ENCODE results near the gene ENAH.

DNA sequence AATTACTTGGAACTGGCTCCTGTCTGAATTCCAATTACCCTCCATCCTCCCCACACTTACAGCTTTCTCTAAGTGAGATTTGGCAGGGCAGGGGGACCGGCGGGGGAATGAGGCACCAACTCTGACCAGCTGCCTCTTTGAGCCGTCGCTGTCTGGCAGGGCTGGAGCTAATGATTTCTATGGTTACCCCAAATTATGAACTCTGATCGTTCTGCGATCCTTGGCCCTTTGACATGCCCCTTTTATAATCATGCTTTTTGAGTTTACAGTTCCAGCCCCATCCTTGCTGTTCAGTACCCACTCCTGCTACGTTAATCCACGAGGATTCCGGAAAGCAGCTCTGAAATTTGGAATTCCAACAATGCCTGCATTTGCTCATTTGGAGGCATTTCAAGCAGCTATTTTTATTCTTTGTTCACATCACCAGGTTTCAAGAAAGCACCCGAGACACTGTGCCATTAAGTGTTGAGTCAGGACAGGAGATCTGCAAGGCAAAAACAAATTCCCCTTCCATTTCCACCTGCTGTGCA lies 170.4 kb downstream of the ENAH start:
- TF ChIP-seq CTCF (IDR thresholded peaks at IDR 0.05) = no peak
- no peak for TF ChIP-seq POLR2A (IDR thresholded peaks at IDR 0.05)

All from esophagus squamous epithelium (tissue), 4 donors.